ENCODE data around the gene APOA1.
A peak's percentile ranks its signal among the peaks of the same experiment; 100 is the strongest.
"Not testable (repeated sequence)": the region's sequence is repeated elsewhere in the genome, so short reads cannot be mapped to it uniquely, and the experiment has no call there.

APOA1 gene

DNA sequence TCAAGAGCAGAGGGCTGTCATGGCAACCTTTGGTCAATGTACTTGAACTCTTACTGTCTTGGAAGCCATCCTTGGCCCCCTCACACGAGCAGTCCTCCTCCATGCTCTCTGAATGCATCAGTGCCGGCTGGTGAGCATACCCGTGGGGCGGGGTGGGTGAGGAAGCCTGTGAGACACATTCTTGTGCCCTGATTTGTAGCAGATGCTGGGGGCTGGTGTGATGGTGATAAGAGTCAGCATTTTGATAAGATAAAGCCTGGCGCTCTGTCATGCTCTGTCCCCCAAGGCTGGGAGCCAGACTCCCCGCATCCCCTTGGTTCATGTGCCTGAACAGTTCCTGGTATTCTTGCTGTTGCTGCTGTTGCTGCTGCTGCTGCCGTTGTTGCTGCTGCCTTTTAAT, 20.5 kb upstream of the APOA1 start:
- DNase-seq (ENCODE audit: low read depth), result peak; percentile 72

- peak; percentile 68 for DNase-seq (ENCODE audit: low read depth)
Measured at GRCh38 chr11:116857316-116857715, 19.9 kb upstream of the APOA1 start.

DNA sequence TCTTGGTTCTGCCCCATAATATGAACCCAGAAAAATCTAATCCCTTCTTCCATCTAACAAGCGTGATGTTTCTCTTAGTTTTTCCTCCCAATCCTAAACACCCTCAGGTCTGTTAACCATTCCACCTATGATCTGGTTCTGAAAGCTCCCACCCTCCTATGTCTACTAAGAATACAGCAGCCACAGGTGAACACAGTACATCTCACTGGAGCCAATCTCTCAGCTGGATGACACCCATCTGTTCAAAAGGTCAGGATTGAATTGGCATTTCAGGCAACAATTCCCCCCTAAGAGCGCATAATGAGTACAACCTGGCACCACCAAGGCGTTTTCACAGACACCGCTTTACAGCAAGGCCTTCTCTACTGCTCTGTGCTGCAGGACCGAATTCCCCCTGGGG, 19.0 kb upstream of the APOA1 start:
- DNase-seq (ENCODE audit: low read depth), result no peak

DNA sequence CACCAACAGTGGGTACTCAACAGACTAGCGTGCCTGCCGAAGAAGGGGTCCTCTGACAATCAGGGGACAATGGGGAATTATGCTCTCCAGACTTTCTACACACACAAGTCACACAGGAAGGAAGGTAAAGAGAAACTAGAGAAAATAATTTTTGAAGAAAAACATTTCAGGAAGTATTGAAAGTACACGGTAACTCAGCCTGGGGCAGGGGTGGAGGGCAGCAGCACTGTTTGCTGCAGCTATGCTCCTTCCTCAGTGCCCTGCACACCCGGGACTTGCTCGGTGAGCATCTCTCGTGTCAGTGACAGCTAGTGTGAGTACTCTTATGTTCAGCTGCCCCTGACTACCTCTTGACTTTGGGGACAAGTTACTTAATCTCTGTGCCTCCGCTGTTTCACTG, 18.0 kb upstream of the APOA1 start:
- no peak for DNase-seq (ENCODE audit: low read depth)

DNA sequence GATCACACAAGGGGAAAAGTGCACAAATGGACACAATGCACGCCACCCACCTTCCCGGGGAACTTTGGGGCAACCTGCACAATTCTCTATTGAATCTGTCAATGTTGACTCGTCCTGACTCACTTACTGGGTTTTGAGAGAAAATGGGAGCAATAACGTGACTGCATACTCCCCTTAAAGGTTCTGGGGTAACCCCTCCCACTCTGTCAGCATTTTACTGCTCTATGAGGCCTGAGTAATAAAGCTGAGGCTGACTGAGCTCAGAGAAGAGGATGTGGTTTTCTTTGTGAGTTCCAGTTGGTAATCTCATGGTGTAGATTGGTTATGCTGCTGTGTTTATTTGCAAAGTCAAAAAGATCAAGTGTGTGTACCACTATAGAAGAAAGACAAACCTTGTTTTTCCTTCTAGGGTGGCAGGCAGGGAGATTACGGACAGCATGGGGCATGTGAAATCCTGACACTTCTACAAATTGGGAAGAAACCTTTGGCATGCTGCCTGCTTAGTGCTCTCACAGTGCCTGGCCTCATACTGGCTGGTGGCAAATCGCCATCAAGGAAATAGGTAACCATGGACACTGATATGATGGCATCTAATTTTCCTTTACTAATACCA, 16.1 kb upstream of the APOA1 start:
- peak; percentile 94 for DNase-seq (ENCODE audit: low read depth)

DNA sequence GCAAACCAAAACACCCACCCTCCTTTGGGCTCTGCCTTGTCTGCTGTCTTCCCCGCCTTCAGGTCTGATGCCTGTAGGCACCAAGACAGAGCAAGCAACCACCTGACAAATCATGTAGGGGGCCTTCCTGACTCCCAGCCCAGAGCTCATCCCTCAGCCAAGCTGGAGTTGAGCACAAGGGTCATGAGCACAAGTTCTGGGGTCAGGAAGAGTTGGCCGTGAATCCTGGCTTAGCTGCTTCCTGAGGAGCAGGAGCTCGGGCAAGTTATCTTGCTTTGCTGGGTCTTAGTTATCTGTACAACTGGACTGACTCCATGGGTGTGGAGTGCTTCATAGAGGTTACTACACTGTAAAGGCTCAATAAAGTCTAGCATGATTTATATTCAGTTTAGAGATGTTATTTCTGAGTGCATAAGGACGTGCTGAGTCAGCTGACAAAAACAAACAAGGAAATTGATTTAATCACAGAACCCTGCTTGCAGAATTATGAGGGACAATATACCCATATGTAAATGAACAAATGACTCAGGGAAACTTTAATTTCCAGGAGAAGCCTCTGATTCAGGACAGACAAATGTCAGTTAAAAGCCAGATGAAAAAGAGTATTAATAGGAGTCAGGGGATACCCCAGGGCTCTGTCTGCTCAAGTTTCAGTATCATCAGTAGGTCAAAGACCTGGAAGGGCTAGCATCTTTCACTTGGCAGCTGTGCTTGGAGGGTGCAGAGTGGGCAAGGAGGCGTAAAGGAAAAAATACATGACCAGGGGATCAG, 15.0 kb upstream of the APOA1 start:
- DNase-seq (ENCODE audit: low read depth), result peak; percentile 89

DNA sequence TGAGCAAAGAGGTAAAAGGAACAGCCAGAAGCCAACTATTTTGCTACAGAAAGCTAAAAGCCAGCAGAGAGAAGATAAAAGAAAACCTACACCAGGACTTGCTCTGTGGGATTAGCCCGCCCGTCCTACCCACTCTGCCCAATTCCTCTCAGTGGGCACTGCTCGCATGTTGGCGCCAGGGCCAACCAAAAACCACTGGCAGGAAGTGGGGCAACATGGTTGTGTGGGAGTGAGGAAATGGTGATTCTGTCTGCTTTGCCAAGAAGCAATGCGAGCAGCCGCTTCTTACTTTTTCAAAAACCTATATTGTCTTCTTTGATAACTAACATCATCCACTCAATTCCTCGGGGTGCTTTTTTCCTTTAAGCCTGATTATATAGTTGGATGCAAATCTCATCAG, 14.2 kb upstream of the APOA1 start:
- DNase-seq (ENCODE audit: low read depth), result peak; percentile 51

- DNase-seq (ENCODE audit: low read depth), result no peak
Measured at GRCh38 chr11:116849486-116849885, 12.1 kb upstream of the APOA1 start.

- no peak for DNase-seq (ENCODE audit: low read depth)
Measured at GRCh38 chr11:116849060-116849459, 11.6 kb upstream of the APOA1 start.

DNA sequence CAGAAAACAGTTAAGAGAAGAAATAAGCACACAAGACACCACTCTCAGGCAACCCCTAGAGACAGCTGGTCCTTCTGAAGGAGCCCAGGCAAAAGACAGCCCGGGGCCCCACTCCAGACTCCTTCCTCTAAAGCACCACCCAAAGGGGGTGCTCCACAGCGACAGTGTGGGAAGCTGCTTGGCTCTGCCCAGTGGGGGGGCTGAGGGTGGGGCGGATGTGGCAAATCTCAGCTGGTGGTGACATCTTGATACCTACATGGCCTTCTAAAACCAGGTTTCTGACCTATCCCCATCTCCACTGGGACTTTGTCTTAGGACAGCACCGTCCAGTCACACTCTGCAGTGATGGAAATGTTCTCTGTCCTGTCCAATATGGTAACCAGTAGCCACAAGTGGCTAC, 10.2 kb upstream of the APOA1 start:
- no peak for DNase-seq (ENCODE audit: low read depth)

GRCh38 chr11:116844722-116845121, 7.3 kb upstream of the APOA1 start:
- no peak for DNase-seq (ENCODE audit: low read depth)

DNA sequence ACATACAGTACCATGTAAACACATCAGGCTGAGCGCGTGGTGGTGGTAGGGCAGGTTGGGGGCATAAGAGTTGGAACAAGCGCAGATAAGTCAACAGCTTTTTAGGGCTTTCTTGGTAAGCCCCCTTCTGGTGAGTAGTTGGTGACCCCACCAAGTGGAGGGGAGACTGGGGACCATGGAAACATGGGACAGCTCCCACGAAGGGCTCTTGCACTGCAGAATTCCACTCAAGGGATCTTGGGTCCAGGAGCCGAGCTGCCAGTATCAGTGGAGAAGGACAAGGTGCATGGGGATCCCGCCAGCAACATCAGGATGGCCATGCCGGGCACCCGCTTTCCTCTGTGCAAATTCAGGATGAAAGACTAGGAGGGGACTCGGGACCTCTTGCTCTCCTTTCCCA, 6.2 kb upstream of the APOA1 start:
- DNase-seq (ENCODE audit: low read depth), result no peak

GRCh38 chr11:116842909-116843308, 5.5 kb upstream of the APOA1 start:
- DNase-seq (ENCODE audit: low read depth), result peak; percentile 68

GRCh38 chr11:116842117-116842516, 4.7 kb upstream of the APOA1 start:
- DNase-seq (ENCODE audit: low read depth), result no peak

DNA sequence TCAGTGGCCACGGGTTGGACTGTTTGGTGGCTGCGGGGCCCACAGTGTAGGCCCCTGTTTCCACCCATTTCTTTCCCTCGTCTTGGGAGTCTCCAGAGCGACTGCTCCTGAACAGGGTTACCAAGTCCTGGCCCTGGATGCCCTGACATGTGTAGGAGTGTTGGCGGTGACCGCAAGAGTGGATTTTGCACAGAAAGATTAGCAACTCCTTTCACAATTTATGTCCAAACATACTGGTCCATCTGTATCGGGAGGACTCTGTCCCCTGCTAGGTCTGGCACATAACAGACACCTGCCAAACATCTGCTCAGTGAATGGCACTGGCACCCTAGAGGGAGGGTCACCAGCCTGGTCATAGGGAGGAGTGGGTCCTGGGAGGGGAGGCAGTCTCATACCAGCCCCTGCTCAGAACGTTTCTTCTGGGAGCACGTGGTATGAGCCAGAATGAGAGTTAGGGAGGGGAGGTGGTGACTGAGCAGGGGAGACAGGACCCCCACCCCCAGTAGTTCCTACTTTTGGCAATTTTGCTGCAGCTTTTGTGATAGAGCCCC, 3.4 kb upstream of the APOA1 start:
- no peak for DNase-seq (ENCODE audit: low read depth)

DNA sequence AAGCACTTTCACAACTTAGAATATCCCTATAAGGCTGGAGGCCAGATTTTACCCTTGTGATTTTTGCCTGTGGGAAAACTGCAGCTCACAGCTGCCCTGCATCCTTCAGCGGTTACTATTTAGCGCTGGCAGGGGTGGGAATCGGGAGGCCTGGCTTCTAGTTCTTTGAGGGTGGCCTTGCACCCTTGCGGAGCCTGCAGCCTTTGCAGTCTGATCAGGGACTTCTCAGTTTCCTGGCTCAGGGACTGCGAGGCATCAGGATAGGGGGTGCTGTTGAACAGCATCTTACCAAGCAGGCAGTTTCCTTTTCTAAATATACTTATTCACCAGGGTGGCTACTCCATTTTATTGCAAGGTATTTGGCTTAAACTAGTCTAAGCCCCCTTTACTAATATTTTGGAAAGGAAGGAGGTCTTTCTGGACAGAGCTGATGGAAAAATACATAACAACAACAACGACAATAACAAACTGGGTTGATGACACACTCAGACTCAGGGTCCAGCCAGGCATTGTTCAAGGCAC, 2.9 kb upstream of the APOA1 start:
- peak; percentile 24 for DNase-seq (ENCODE audit: low read depth)

- no peak for DNase-seq (ENCODE audit: low read depth)
Measured at GRCh38 chr11:116838321-116839084, 1.1 kb upstream of the APOA1 start.

DNA sequence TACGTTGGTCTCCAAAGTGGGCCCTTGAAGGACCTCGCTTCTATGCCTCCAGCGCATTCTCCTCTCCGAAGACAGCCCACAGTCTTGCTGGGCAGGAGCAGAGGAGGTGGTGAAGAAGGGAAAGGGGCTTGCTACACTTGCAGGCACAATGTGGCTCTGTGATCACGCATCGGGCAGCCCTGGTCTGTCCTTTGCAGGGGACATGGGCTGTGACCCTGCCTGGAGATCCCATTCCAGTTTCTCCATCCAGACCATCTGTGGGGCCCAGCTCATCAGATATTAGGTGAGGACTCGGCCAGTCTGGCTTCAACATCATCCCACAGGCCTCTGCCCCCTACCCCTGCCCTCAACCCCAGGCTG, 810 bp downstream of the APOA1 start:
- DNase-seq (ENCODE audit: low read depth), result no peak

- peak; percentile 90 for DNase-seq (ENCODE audit: low read depth)
Measured at GRCh38 chr11:116835791-116836631, 1.4 kb downstream of the APOA1 start.

- no peak for DNase-seq (ENCODE audit: low read depth)
Measured at GRCh38 chr11:116835042-116835772, 2.2 kb downstream of the APOA1 start.

DNA sequence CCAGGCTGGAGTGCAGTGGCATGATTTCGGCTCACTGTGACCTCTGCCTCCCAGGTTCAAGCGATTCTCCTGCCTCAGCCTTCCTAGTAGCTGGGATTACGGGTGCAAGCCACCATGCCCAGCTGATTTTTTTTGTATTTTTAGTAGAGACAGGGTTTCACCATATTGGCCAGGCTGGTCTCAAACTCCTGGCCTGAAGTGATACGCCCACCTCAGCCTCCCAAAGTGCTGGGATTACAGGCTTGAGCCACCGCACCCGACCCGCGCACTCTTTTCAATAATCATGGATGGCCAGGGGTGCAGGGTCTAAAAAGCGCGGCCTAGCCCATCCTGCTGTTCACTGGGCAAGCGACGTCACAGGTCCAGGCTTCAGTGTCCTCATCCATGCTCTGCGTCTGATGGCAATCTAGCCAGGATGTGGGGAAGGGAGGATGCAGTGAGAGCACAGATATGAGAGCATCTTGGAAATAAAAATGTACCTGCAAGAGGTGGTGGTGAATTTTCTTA, 2.8 kb downstream of the APOA1 start:
- DNase-seq (ENCODE audit: low read depth), result not testable (repeated sequence)
